ENCODE results near the gene C5orf24.
"Not testable (repeated sequence)": the region's sequence is repeated elsewhere in the genome, so short reads cannot be mapped to it uniquely, and the experiment has no call there.

Gene C5orf24

GRCh38 chr5:134857401-134857800, 11.6 kb downstream of the C5orf24 start:
- no peak for DNase-seq (ENCODE audit: low read depth in 2 of 2)

GRCh38 chr5:134864707-134865106, 18.9 kb downstream of the C5orf24 start:
- no peak for DNase-seq (ENCODE audit: low read depth in 2 of 2)

- no peak for DNase-seq (ENCODE audit: low read depth in 2 of 2)
Observed at GRCh38 chr5:134873494-134873893, 27.7 kb downstream of the C5orf24 start.

- peak; percentile 58 to 74 for DNase-seq (ENCODE audit: low read depth in 2 of 2)
Observed at GRCh38 chr5:134873987-134874830, 28.4 kb downstream of the C5orf24 start, which contains the start of gene TXNDC15. Gene TXNDC15, plus strand, starts transcription at chr5:134874371. Its CDS starts 57 bp downstream, at chr5:134874428.

GRCh38 chr5:134874831-134875655, 29.3 kb downstream of the C5orf24 start:
- DNase-seq (ENCODE audit: low read depth in 2 of 2) = peak in 1 of 2 donors; percentile 5

GRCh38 chr5:134877159-134877558, 31.4 kb downstream of the C5orf24 start:
- DNase-seq (ENCODE audit: low read depth in 2 of 2) = no peak

- no peak for DNase-seq (ENCODE audit: low read depth in 2 of 2)
Observed at GRCh38 chr5:134878403-134878802, 32.6 kb downstream of the C5orf24 start.

GRCh38 chr5:134879456-134879855, 33.7 kb downstream of the C5orf24 start:
- DNase-seq (ENCODE audit: low read depth in 2 of 2) = no peak

- DNase-seq (ENCODE audit: low read depth in 2 of 2) = not testable (repeated sequence)
Observed at GRCh38 chr5:134880937-134881336, 35.2 kb downstream of the C5orf24 start.

- not testable (repeated sequence) for DNase-seq (ENCODE audit: low read depth in 2 of 2)
Observed at GRCh38 chr5:134881711-134882110, 35.9 kb downstream of the C5orf24 start.

- no peak for DNase-seq (ENCODE audit: low read depth in 2 of 2)
Observed at GRCh38 chr5:134887593-134888159, 41.9 kb downstream of the C5orf24 start.

GRCh38 chr5:134889335-134889734, 43.6 kb downstream of the C5orf24 start:
- DNase-seq (ENCODE audit: low read depth in 2 of 2) = no peak

GRCh38 chr5:134891473-134891872, 45.7 kb downstream of the C5orf24 start:
- DNase-seq (ENCODE audit: low read depth in 2 of 2) = no peak

- no peak for DNase-seq (ENCODE audit: low read depth in 2 of 2)
Observed at GRCh38 chr5:134892282-134892681, 46.5 kb downstream of the C5orf24 start.

- DNase-seq (ENCODE audit: low read depth in 2 of 2) = no peak
Observed at GRCh38 chr5:134892926-134893325, 47.2 kb downstream of the C5orf24 start.

- DNase-seq (ENCODE audit: low read depth in 2 of 2) = no peak
Observed at GRCh38 chr5:134893748-134894505, 48.2 kb downstream of the C5orf24 start.

- DNase-seq (ENCODE audit: low read depth in 2 of 2) = no peak
Observed at GRCh38 chr5:134902071-134902801, 56.5 kb downstream of the C5orf24 start.

- DNase-seq (ENCODE audit: low read depth in 2 of 2) = peak; percentile 81 to 89
Observed at GRCh38 chr5:134904610-134905245, 59.0 kb downstream of the C5orf24 start, which contains the start of gene PCBD2. Gene PCBD2, plus strand, starts transcription at chr5:134905131. Its CDS starts 9 bp downstream, at chr5:134905140.

- DNase-seq (ENCODE audit: low read depth in 2 of 2) = peak; percentile 25 to 40
Observed at GRCh38 chr5:134905246-134905996, 59.7 kb downstream of the C5orf24 start.

Data from stimulated activated CD8-positive, alpha-beta memory T cell treated with anti-CD3 and anti-CD28 coated beads, Interleukin-7, amount 100 ng/mL, for 4 hours (primary cell).